GM10266 (cell line): Measurements from ENCODE around the gene TMEM178B.
"Not testable (repeated sequence)": the region's sequence is repeated elsewhere in the genome, so short reads cannot be mapped to it uniquely, and the experiment has no call there.

Source experiments
- DNase-seq: peaks from one replicate; pipeline ENCODE4 v3.0.0; 2012; ENCODE audit errors: extremely low spot score
- CTCF ChIP-seq: IDR thresholded peaks from 2 replicates; pipeline ENCODE4 v1.5.1; 2012; ENCODE audit warnings: mild to moderate bottlenecking, low read depth; ENCODE audit not compliant: control insufficient read depth, insufficient read depth; ENCODE audit errors: missing control alignments

The TMEM178B gene

GRCh38 chr7:141043616-141044015 is 30.2 kb upstream of the TMEM178B start:
- TF ChIP-seq CTCF, result no peak
- no peak for DNase-seq

- no peak for DNase-seq
- no peak for TF ChIP-seq CTCF
Measured at GRCh38 chr7:141045126-141045841, 28.6 kb upstream of the TMEM178B start.

- no peak for DNase-seq
- TF ChIP-seq CTCF, result no peak
Measured at GRCh38 chr7:141045842-141046620, 27.8 kb upstream of the TMEM178B start.

GRCh38 chr7:141053626-141054025 is 20.2 kb upstream of the TMEM178B start:
- DNase-seq, result no peak
- no peak for TF ChIP-seq CTCF

GRCh38 chr7:141055146-141055545 is 18.7 kb upstream of the TMEM178B start:
- TF ChIP-seq CTCF, result no peak
- DNase-seq, result no peak

- no peak for DNase-seq
- no peak for TF ChIP-seq CTCF
Measured at GRCh38 chr7:141057788-141058187, 16.1 kb upstream of the TMEM178B start.

- DNase-seq, result not testable (repeated sequence)
Measured at GRCh38 chr7:141067856-141068255, 6.0 kb upstream of the TMEM178B start.
